Stimulated activated naive CD4-positive, alpha-beta T cell treated with Interleukin-2 at 50 U/mL for 16 hours (primary cell): ENCODE results near the gene P2RY12.

Experiments used
- DNase-seq: peaks from one replicate; lab custom pipeline; 2025; lab: John Stamatoyannopoulos, UW

P2RY12 gene

DNA sequence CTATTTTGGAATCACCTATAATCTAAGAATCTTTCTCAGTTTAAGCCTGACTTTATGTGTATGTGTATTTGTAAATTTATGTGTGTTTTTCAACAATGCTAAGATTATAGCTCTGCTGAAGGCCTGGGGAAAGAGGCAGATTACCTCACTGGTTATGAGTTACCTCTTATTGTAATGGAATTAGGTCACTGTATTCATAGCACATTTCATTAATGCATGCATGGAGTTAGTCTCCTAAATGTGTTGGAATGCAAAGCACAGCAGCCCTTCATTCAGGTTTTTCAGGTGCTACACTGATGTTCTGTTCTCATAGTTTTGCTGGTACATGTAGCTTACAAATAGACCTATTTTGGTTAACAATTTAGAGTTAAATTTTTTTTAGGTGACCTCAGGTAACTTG lies 77.4 kb downstream of the P2RY12 start:
- DNase-seq: no peak

DNA sequence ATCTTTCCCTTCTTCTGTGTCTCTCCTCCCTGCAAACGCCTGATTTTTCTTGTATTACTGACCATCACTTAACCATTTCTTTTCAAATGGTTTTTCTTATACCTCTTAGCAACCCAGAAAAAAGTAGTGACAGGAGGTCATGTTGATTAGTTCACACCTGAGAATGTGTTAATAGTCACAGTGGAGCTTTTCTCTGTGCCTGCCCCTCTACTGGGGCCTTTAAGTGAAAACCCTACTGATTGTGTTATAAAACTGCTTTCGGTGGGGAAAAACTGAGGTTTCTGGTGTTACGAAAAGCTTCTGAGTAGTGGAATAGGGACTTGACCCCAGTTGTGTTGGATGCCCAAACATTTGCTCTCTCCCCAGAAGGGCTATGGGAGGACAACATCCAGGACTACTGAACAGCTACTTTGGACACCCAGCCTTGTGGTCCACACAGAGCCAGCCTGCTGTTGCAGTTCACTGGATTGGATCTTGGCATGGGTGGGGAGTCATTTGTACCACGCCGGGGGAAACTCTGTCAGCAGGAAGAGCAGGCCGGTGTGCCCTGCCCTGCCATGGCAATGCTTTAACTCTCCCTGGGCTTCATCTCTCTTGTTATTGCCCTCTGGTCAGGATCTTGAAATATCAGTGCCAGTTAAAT lies 78.3 kb downstream of the P2RY12 start:
- DNase-seq: no peak

DNA sequence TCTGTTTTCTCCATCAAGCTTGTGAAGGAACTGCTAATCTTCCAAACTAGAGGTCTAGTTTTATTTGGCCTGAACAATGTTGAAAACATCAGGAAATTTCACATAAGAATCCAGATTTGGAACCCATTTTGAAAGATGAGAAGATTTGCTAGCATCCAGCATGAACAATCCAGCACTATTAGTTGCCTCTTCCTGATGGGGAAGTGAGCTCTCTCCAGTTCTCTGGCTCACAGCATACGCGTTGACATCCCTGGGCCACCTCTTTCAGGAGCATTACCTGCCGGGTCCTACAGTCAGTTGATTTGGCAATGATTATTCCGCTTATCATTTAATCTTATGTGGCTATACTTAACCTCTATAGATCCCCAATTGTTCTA lies 78.8 kb downstream of the P2RY12 start:
- no peak for DNase-seq

DNA sequence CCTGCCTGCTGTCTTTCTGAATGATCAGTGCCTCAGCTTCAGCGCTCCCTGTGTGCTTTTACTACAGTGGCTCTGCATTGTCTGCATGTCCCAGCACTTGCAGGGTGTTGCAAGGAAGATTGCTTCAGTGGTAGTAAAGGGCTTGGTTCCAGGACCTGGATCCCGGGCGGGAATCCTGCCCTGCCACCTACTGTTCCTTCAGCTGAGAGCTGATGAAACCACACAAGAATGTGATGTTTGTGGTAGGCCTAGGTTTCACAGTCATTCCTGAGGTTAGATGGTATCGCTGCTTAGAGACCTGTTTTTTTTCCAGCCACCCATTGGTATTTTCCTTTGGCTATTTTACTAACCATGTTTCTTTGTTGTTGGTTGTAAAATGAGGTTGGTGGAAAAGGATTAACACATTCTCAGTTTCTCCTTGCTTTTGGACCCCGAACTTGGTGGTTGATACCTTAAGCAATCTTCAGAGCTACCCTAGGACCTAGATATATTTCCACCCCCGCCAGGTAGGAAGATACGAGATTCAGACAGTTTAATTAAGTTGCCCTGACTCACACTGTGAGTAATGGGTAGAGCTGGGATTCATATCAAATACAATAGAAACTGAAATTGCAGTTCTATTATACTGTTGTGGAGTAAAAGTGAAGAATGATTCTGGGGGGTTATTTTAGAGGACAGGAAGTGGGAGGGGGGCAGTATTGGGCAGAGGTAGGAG lies 79.3 kb downstream of the P2RY12 start:
- DNase-seq: no peak

DNA sequence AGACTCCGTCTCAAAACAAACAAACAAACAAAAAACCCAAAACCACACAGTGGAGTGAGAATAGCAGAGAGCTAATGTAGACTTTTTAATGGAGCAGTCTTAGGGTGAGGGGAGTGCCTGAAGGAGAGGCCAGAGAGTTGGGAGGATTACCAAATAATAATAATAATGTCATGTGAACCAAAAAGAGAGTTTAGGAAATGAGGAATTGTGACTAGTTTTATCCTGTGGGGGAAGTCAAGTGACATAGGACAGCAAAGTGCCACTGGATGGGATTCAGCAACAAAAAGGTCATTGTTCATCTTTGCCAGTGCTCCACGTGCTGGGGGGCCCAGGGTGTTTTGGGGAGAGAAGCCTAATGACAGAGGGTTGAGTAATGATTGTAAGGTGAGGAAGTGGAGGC lies 80.8 kb downstream of the P2RY12 start:
- DNase-seq: no peak

DNA sequence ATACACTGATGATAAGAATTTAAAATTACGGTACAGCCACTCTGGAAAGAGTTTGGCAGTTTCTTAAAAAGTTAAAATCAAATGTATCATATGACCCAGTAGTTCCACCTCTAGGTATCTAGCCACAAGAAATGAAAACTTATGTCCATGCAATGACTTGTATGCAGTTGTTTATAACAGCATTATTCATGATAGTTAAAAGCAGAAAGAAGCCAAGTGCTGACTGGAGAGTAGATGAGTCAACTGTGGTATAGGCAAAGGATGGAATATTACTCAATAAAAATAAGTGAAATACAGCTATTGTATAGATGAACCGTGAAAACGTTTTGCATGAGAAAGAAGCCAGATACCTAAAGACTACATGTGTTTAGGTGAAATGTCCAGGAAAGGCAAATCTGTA lies 82.8 kb downstream of the P2RY12 start:
- no peak for DNase-seq

DNA sequence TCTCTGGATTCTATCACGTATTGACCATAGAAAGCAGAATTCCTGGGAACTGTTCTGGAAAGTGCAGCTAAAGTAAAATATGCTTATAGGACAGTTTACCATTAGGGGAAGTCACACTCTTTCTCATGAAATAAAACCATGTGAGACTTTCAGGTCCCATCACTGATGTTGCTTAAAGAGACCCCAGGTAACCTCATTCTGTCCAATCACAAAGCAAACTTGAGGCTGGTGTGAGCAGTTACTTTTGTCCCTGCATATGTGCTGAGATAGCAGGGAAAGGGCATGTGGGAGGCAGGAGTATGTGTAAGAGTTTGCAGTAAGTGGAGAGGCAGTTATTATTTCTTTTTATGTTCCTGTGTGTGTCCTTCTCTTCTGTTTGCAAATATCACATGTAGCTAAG lies 84.0 kb downstream of the P2RY12 start:
- DNase-seq: no peak

DNA sequence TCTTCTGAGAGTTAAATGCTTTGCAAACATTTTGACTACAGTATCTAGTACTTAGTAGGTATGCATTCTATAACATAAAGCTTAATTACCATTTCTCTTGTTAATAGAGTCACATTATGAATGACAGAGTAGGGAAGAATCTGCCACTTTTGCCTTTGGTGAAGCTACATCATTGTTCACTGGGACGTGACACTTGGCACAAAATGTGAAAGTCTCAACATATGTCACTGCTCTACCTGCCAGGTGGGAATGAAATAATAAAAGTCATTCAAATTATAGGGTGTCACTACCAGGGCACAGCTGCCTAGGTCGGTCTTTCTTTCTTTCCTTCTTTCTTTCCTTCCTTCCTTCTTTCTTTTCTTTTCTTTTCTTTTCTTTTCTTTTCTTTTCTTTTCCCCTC lies 85.5 kb downstream of the P2RY12 start:
- DNase-seq: no peak

DNA sequence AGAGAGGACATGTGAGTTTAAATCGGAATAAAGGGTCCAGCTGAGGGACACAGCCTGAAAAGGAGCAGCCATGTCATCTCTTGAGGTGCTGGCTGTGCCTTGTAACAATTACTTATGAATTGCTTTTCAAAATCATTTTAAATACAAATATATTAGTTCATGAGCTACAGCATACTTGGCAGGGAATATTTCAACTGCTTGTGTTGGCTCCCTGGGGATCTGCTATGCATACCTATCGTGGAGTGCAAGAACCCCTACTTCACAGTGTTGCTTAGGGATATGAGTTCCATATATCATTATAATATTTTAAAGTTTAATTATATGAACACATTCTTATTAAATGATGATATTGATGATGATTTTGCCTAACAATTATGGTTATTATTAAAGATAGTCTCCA lies 87.1 kb downstream of the P2RY12 start:
- no peak for DNase-seq

DNA sequence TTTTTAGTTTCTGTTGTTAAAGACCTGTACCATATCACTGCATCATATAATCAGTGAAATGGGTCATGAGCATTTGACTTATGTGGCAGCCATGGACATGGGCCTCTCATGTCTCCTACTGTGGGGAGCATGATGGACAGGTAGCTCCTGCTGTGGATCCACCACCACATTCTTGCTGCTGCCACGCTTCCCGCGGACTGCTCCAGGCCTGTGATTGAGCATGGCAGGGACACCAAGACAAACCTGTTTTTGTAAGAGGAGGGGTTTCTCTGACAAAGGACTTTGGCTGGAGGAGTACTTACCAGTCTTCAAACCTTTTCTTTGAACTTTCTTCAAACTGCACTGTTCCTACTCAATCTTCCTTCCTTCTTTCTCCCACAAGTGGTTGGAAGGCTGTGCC lies 88.3 kb downstream of the P2RY12 start:
- no peak for DNase-seq

DNA sequence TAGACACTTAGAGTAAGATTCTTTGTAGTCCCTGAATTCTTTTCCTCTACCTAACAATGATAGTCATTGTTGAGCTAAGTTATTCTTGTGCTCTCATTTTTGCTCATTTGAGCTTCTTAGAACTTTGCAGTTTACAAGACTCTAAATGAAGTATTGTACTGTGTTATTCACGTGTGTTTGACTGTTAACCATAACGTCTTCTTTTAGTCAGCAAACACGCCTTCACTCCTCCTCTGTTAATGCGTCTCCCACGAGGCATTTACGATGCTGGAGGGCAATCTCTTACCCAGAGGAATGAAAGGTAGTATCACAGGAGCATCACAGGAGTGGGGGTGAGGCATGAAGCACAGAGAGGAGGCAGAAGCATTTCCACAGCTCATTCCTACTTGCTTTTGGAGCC lies 91.4 kb downstream of the P2RY12 start:
- DNase-seq: no peak

DNA sequence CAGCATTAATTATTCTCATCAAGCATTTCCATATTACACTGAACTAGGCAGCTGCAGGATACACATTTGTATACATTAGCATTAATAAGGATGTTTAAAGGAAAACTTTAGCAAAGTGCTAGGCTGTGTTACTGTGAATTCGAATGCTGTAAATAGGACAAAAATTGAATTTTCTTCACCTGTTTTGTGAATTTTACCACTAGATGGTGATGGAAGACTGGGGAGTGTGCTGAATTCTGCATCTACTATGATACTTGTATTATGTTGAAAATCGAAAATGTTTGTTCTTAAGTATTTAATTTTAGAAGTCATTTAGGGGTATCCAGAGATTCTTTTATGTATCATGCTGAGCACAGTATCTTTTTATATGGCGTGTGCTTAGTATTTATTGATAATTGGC lies 93.9 kb downstream of the P2RY12 start:
- DNase-seq: no peak

DNA sequence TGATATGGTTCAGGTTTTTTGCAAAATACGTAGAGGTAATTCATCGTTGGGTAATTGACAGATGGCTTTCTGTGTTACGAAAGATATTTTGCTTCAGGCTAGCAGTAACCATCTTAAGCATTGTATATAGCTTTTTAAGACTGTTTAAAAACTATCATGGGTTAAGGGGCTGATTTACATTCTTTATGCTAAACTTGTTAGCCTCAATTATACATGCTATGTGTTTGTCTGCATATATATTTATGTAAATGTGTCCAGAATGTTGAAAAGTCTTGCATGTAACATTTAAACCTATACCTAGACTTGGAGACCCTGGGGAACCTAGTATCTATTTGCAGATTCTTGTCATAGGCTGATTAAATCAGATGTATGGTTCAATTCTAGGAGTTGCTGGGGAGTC lies 95.1 kb downstream of the P2RY12 start:
- no peak for DNase-seq
